ENCODE results near the gene ENOX1. TPM values are rescaled to one million over a fixed set of nuclear protein-coding genes. Genes with fewer than 3 reads are reported as not detected.

ENOX1 gene
- total and polyA plus RNA-seq, 9 of the 15 experiments (the other 6 are each of a cell fraction or from before 2014, with no cell fraction given), result not detected

DNA sequence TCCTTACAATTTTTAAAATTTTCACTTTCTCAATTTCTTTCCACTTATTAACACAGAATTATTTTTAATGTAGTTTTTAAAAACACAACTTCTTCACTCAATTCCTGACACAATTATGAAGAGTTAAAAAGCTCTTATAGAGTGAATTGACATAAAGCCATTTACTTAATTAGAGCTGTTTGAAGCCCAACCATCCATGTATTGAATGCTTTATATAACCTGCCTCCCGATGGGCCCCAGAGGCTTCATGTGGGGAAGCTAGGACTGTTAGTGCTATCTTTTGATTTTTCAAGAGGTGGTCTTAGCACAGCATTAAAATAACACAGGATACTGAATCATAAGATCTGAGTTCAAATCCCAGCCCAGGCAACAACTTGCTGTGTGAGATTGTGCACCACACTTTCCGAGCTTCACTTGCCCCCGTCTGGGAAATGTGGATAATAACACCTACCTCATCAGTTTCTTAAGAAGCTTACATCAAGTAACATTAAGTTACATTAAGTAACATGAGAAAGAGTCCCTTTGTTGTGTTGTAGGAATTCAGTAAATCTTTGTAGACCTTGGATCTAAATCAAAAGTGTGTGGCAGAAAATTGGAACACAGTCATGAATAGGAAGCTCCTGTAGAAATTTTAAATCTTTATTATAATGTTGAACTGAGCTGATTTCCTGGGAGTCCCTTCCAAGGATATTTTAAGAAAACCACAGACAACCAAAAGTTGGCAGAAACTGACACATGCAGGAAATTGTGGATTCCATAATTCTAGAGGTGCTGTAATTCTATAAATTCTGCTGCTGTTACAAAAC, 5.5 kb upstream of the ENOX1 start (continued):
- TF ChIP-seq ZNF695 (CRISPR knock-in tag; IDR thresholded peaks at IDR 0.05) (no peak), POLR2AphosphoS2 (IDR thresholded peaks at IDR 0.05; ENCODE audit: low read length) (no peak), PML (IDR thresholded peaks at IDR 0.05; ENCODE audit: low read length) (no peak), RFX5 (IDR thresholded peaks at IDR 0.05; ENCODE audit: low read depth, low read length) (no peak), PTTG1 (tag; IDR thresholded peaks at IDR 0.05; ENCODE audit: low read depth) (no peak)

DNA sequence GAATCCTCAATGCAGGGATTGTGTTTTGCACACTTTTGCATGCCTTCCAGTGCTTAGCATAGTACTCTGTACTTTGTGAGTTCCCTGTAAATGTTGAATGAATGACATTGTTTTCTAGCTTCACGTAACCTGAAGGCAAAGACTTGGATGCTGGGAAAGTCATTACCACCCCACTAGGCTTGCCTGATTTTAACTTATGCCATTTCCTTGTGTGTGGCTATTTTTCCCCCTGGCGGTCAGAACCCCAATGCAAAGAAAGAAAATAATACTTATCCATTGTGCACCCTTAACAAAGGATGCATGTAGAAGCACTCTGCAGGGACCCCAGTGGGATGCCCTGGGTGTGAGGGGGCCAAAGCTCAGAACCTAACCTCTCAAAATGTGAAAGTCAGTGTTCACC, 1.2 kb upstream of the ENOX1 start:
- ChIA-PET POLR2A (no interaction called here), CTCF (ENCODE audit: low intra/inter-chr PET ratio) (no interaction called here)
- Histone ChIP-seq H3K9ac (ENCODE audit: insufficient read depth in 1 of 2, low read depth in 2 of 2, low read length in 2 of 2) (no peak overlapping the region), H3K9me1 (ENCODE audit: control insufficient read depth, insufficient read depth, low read length) (no peaks in the 10 kb centered on the region), H3K4me3 (no peak overlapping the region), H3K9me3 (replicated peaks; ENCODE audit: control insufficient read depth, insufficient read depth, low read depth, low read length) (no peaks in the 10 kb centered on the region), H2AFZ (ENCODE audit: low read depth, low read length) (no peak overlapping the region), H3K4me2 (ENCODE audit: insufficient read depth, low read length) (no peak overlapping the region), H3K27me3 (ENCODE audit: control insufficient read depth in 2 of 2, insufficient read depth in 2 of 2, low read length in 2 of 2) (no peaks in the 10 kb centered on the region), H3K79me2 (ENCODE audit: control insufficient read depth, insufficient read depth, low read length) (no peaks in the 10 kb centered on the region), H4K20me1 (replicated peaks; ENCODE audit: control insufficient read depth, insufficient read depth, low read length) (no peaks in the 10 kb centered on the region), H3K36me3 (ENCODE audit: control insufficient read depth, insufficient read depth, low read length) (no peaks in the 10 kb centered on the region), H3K27ac (ENCODE audit: extremely low read depth, low read depth, low read length) (no peak overlapping the region), H3K4me1 (replicated peaks in 1 of 2; ENCODE audit: control insufficient read depth in 2 of 2, insufficient read depth in 2 of 2, low read length in 2 of 2) (no peaks in the 10 kb centered on the region; a peak in 1 of 5 replicates)
- peak in 1 of 4 experiments; percentile 3 for DNase-seq (ENCODE audit: extremely low read depth in 1 of 4, low spot score in 3 of 4)
- in situ Hi-C loops (cut with MboI) (no loop called here), intact Hi-C loops (cut with micrococcal nuclease) (no loop called here)
- TF ChIP-seq KLF10 (CRISPR knock-in tag; IDR thresholded peaks at IDR 0.05), result no peak
- TF ChIP-seq CUX1 (CRISPR knock-in tag; IDR thresholded peaks at IDR 0.05), result no peak
- TF ChIP-seq CTCF (IDR thresholded peaks at IDR 0.05 in 2 of 3, conservative IDR thresholded peaks at IDR 0.05 in 1 of 3; ENCODE audit: insufficient read depth in 2 of 3, low read depth in 1 of 3, low read length in 3 of 3), result 0 out of 6 replicates have a peak, but pooled peaks of 1 of the 3 experiments have one; percentile 3
- no peak for FAIRE-seq
- WGBS (ENCODE audit: insufficient coverage, low coverage, missing lambda C conversion rate), result 5% methylated on average over 2 of the region's 2 CpGs
- no peak for ATAC-seq
- no TSS peak for BruUV-seq (replicated peaks)
